Measurements from ENCODE around the gene PIP. TPM values are rescaled to one million over a fixed set of nuclear protein-coding genes. Genes with fewer than 3 reads are reported as not detected.
"Not testable (repeated sequence)": the region's sequence is repeated elsewhere in the genome, so short reads cannot be mapped to it uniquely, and the experiment has no call there.

PIP gene
- total and polyA plus RNA-seq, 3 donors from 2014 or later, result not detected

DNA sequence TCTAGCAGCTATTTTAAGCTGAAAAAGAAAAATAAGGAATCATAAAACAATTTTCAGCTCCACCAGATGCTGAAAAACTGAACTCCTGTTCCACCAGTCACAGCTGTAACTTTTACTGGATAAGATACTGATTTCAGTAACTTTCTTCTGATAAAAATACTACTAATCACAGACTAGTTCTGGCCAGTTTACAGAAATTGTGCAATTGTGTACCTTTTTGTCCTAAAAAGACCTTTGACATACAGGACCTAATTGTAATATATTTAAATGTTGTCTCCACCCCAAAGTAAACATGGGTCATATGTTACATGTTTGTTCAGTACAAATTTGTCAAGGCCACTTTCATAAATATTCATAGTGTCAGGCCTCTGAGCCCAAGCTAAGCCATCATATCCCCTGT lies 27.1 kb upstream of the PIP start:
- Histone ChIP-seq H3K36me3 (ENCODE audit: low read depth, missing control alignments) (no peaks in the 10 kb centered on the region), H3K27ac (peak overlapping the region in 1 of 2 donors; percentile 41), H3K27me3 (no peaks in the 10 kb centered on the region), H3K4me1 (peaks cover 8% of the 10 kb centered on the region), H3K9me3 (no peaks in the 10 kb centered on the region), H3K4me3 (no peak overlapping the region)
- no peak for TF ChIP-seq POLR2A (IDR thresholded peaks at IDR 0.05)
- TF ChIP-seq, protein P1, sequence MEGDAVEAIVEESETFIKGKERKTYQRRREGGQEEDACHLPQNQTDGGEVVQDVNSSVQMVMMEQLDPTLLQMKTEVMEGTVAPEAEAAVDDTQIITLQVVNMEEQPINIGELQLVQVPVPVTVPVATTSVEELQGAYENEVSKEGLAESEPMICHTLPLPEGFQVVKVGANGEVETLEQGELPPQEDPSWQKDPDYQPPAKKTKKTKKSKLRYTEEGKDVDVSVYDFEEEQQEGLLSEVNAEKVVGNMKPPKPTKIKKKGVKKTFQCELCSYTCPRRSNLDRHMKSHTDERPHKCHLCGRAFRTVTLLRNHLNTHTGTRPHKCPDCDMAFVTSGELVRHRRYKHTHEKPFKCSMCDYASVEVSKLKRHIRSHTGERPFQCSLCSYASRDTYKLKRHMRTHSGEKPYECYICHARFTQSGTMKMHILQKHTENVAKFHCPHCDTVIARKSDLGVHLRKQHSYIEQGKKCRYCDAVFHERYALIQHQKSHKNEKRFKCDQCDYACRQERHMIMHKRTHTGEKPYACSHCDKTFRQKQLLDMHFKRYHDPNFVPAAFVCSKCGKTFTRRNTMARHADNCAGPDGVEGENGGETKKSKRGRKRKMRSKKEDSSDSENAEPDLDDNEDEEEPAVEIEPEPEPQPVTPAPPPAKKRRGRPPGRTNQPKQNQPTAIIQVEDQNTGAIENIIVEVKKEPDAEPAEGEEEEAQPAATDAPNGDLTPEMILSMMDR (IDR thresholded peaks at IDR 0.05), result no peak
- DNase-seq, result no peak
- intact Hi-C loops (cut with DNase I; ENCODE audit: low total_unique reads), result no loop called here

GRCh38 chr7:143108019-143108418 lies 23.9 kb upstream of the PIP start:
- intact Hi-C loops (cut with DNase I; ENCODE audit: low total_unique reads); H3K9me3 ChIP-seq; H3K36me3 ChIP-seq (ENCODE audit: low read depth, missing control alignments); H3K27ac ChIP-seq; DNase-seq; H3K4me3 ChIP-seq; H3K4me1 ChIP-seq; H3K27me3 ChIP-seq: not testable (repeated sequence)
- WGBS, 2 donors, result 96 to 97% methylated on average over 3 of the region's 3 CpGs

DNA sequence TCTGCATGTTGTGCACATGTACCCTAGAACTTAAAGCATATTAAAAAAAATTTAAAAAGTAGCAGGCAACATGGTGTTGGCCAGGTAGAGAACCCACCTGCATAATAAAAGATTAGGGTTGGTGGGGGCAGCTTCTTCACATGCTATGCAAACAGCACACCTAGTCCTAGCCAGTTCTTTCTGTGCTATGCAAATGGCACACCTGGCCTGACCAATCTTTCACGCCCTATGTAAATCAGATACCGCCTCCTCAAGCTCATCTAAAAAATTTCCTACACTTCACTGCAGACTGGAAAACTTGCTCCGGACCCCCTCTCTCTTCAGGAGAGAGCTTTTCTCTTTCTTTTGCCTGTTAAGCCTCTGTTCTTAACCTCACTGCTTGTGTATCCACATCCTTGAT lies 14.5 kb upstream of the PIP start:
- TF ChIP-seq, protein P1 (IDR thresholded peaks at IDR 0.05), result no peak
- TF ChIP-seq POLR2A (IDR thresholded peaks at IDR 0.05), result no peak
- DNase-seq, result no peak
- Histone ChIP-seq H3K4me3 (no peak overlapping the region), H3K4me1 (no peaks in the 10 kb centered on the region), H3K27me3 (no peaks in the 10 kb centered on the region), H3K9me3 (no peaks in the 10 kb centered on the region), H3K27ac (no peak overlapping the region), H3K36me3 (ENCODE audit: low read depth, missing control alignments) (no peaks in the 10 kb centered on the region)
- intact Hi-C loops (cut with DNase I; ENCODE audit: low total_unique reads), result no loop called here
- 85 to 89% methylated on average over 3 of the region's 3 CpGs for WGBS, 2 donors

- intact Hi-C loops (cut with DNase I; ENCODE audit: low total_unique reads), result no loop called here
- 58 to 63% methylated on average over 3 of the region's 3 CpGs for WGBS, 2 donors
- H3K27ac ChIP-seq, result no peak overlapping the region
- H3K9me3 ChIP-seq, result no peaks in the 10 kb centered on the region
- H3K36me3 ChIP-seq (ENCODE audit: low read depth, missing control alignments), result no peaks in the 10 kb centered on the region
- H3K27me3 ChIP-seq, result no peaks in the 10 kb centered on the region
- DNase-seq, result no peak
- no peaks in the 10 kb centered on the region for H3K4me1 ChIP-seq
- TF ChIP-seq POLR2A (IDR thresholded peaks at IDR 0.05), result no peak
- TF ChIP-seq, protein P1 (IDR thresholded peaks at IDR 0.05), result no peak
- H3K4me3 ChIP-seq, result no peak overlapping the region
These were observed 11.0 kb upstream of the PIP start for GRCh38 chr7:143120691-143121405.

- 90 to 94% methylated on average over 9 of the region's 9 CpGs for WGBS, 2 donors
- intact Hi-C loops (cut with DNase I; ENCODE audit: low total_unique reads), result not testable (repeated sequence)
These were observed 8.6 kb upstream of the PIP start for GRCh38 chr7:143123326-143123725.

DNA sequence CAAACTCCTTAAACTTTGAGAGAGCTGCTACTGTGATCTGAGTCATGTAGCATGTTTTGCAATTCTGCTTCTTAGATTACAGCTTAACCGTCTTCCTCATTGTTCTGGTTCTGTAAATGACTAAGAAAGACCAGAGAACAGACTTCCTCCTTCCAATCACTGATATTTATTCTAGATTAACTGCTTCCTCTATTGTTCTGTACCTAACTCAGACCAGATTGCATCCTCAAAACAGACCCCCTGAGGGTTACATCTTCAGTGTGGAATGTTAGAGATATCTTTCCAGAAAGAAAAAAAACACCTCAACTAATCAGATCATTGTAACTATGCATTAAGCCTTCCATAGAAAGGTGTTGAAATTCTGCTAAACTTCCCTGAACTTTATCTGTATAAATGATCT lies 5.7 kb upstream of the PIP start:
- H3K27ac ChIP-seq, result no peak overlapping the region
- no peak for DNase-seq
- H3K27me3 ChIP-seq, result no peaks in the 10 kb centered on the region
- TF ChIP-seq POLR2A (IDR thresholded peaks at IDR 0.05), result no peak
- TF ChIP-seq, protein P1 (IDR thresholded peaks at IDR 0.05), result no peak
- no peaks in the 10 kb centered on the region for H3K36me3 ChIP-seq (ENCODE audit: low read depth, missing control alignments)
- intact Hi-C loops (cut with DNase I; ENCODE audit: low total_unique reads), result no loop called here
- WGBS, 2 donors, result 63% methylated on average over 1 of the region's 1 CpG
- no peak overlapping the region for H3K4me3 ChIP-seq
- no peaks in the 10 kb centered on the region for H3K4me1 ChIP-seq
- no peaks in the 10 kb centered on the region for H3K9me3 ChIP-seq

More at GRCh38 chr7:143123326-143123725, 8.6 kb upstream of the PIP start:
- not testable (repeated sequence) for H3K9me3 ChIP-seq; H3K36me3 ChIP-seq (ENCODE audit: low read depth, missing control alignments); DNase-seq; H3K27ac ChIP-seq; H3K4me3 ChIP-seq; H3K27me3 ChIP-seq; H3K4me1 ChIP-seq

Data from testis (tissue), 3 donors.